Neural crest cell (in vitro differentiated cells): Measurements from ENCODE around the gene TMEM187. TPM values are rescaled to one million over a fixed set of nuclear protein-coding genes. Genes with fewer than 3 reads are reported as not detected.
A peak's percentile ranks its signal among the peaks of the same experiment; 100 is the strongest.

ENCODE experiments used
- DNase-seq: peaks from one replicate; pipeline ENCODE4 v3.0.0; 2021; ENCODE audit warnings: low read depth, mixed read lengths, low spot score
- H3K27ac Mint-ChIP-seq: one replicate; pipeline ENCODE4 v1.8.0; 2021; ENCODE audit warnings: mild to moderate bottlenecking, mixed read lengths; ENCODE audit not compliant: unreplicated experiment
- H3K27me3 Mint-ChIP-seq: 2 replicates; pipeline ENCODE4 v1.8.0; 2021; ENCODE audit warnings: low read depth, mild to moderate bottlenecking, mixed read lengths
- H3K36me3 Mint-ChIP-seq: 2 replicates; pipeline ENCODE4 v1.8.0; 2021; ENCODE audit warnings: low read depth, mild to moderate bottlenecking, mixed read lengths
- H3K4me1 Mint-ChIP-seq: 2 replicates; pipeline ENCODE4 v1.8.0; 2021; ENCODE audit warnings: mixed read lengths
- H3K4me3 Mint-ChIP-seq: one replicate; pipeline ENCODE4 v1.8.0; 2021; ENCODE audit warnings: mild to moderate bottlenecking, mixed read lengths
- H3K9me3 Mint-ChIP-seq: 2 replicates; pipeline ENCODE4 v1.8.0; 2021; ENCODE audit warnings: mixed read lengths
- total RNA-seq: library from RNA; stranded (reverse); gene quantifications from 2 replicates; pipeline ENCODE4 v1.2.1, GENCODE V29; 2021
- TF ChIP-seq, protein P1 (sequence below): fragments of 200-600 bp; sonication (generic); conservative IDR thresholded peaks from 2 replicates; pipeline ENCODE4 v1.5.0; 2021; ENCODE audit warnings: antibody characterized with exemption, mild to moderate bottlenecking

Gene TMEM187
- total RNA-seq, 1 donor from 2014 or later = 8.0 TPM

DNA sequence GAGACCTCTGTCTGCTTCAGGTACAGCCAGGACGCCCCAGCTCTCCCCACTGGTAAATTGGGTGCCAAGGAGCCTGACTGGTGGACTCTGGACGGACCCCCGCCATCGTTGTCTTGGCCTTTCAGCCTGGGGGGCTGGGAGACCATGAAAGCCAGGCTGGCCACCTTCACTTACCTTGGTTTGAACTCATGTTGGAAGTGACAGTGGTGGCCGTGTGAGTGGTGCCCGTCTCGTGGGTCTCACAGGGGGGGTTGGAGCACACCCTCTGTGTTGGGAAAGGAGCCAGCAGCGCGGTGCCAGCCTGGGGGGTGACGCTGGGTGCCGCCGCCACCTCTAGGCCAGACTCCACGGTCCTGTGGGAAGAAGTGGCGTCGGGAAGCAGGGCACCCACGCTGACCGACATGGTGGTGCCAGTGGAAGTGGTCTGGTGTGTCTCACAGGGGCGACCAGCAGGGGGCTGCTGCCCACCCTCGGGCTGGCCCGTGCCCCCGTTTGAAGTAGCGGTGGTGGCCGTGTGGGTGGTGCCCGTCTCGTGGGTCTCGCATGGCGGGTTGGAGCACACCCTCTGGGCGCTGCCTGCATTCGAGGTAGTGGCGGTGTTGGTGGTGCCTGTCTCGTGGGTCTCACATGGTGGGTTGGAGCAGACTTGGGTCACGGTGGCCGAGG, 18.5 kb upstream of the TMEM187 start:
- no peak for DNase-seq
- H3K36me3 Mint-ChIP-seq = peaks cover 25% of the 10 kb centered on the region

DNA sequence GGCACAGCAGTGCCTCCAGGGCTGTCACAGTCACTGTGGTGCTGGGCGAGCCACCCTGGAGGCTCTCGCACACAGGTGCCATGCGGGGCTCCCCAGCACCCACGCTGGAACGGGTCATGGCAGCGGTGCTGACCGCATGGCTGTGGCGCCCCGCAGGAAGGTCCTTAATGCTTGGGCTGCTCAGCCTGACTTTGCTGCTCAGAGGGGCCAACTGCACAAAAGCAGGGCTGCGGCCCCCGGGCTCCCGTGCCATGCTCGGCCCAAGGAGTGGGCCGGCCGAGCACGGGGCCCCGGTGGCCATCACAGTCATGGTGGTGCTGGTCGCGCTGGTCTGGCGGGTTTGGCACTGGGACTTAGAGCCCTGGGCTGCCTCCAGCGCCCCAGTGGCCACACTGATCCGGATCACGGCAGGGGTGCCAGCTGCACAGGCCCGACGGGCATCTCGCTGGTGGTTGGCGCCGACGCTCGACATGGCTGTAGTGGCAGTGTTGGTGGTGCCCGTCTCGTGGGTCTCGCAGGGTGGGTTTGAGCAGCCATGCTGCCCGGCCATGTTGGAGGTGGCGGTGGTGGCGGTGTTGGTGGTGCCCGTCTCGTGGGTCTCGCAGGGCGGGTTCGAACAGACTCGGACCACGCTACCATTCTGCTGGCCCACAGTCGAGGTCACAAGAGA, 17.9 kb upstream of the TMEM187 start:
- TF ChIP-seq, protein P1, sequence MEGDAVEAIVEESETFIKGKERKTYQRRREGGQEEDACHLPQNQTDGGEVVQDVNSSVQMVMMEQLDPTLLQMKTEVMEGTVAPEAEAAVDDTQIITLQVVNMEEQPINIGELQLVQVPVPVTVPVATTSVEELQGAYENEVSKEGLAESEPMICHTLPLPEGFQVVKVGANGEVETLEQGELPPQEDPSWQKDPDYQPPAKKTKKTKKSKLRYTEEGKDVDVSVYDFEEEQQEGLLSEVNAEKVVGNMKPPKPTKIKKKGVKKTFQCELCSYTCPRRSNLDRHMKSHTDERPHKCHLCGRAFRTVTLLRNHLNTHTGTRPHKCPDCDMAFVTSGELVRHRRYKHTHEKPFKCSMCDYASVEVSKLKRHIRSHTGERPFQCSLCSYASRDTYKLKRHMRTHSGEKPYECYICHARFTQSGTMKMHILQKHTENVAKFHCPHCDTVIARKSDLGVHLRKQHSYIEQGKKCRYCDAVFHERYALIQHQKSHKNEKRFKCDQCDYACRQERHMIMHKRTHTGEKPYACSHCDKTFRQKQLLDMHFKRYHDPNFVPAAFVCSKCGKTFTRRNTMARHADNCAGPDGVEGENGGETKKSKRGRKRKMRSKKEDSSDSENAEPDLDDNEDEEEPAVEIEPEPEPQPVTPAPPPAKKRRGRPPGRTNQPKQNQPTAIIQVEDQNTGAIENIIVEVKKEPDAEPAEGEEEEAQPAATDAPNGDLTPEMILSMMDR = no peak
- H3K9me3 Mint-ChIP-seq = no peaks in the 10 kb centered on the region
- DNase-seq = no peak
- H3K27ac Mint-ChIP-seq = no peak overlapping the region
- peaks cover 21% of the 10 kb centered on the region for H3K36me3 Mint-ChIP-seq
- H3K4me1 Mint-ChIP-seq = peaks cover 10% of the 10 kb centered on the region
- H3K4me3 Mint-ChIP-seq = peak overlapping the region; percentile 61
- no peaks in the 10 kb centered on the region for H3K27me3 Mint-ChIP-seq

More for the DNA sequence above, 18.5 kb upstream of the TMEM187 start:
- TF ChIP-seq, protein P1 = no peak
- Mint-ChIP-seq H3K9me3 (no peaks in the 10 kb centered on the region), H3K4me3 (peak overlapping the region; percentile 61), H3K27me3 (no peaks in the 10 kb centered on the region), H3K4me1 (peaks cover 14% of the 10 kb centered on the region), H3K27ac (no peak overlapping the region)

DNA sequence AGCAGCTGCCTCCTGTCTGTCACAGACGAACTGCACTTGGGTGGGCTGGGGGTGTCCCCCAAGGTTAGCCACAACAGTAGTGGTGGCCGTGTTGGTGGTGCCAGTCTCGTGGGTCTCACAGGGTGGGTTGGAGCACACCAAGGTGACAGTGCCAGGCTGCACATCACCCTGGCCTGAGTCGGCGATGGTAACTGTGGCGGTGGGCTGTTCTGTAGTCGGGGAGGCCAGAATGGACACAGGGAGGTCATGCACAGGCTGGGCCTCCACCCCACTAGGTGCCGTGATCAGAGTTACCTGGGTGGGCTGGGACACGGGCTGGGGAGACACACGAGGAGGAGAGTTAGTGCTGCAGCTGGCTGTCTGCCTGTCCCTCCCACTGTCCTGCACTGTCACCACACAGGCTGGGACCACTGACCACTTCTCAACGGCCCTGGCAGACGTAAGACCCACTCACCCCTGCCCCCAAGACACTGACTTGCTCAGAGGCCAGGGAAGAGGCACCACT, 17.3 kb upstream of the TMEM187 start:
- no peak for DNase-seq
- TF ChIP-seq, protein P1 = no peak
- no peaks in the 10 kb centered on the region for H3K27me3 Mint-ChIP-seq
- H3K27ac Mint-ChIP-seq = no peak overlapping the region
- H3K4me1 Mint-ChIP-seq = peaks cover 9% of the 10 kb centered on the region
- peaks cover 20% of the 10 kb centered on the region for H3K36me3 Mint-ChIP-seq
- H3K4me3 Mint-ChIP-seq = peak overlapping the region; percentile 38
- H3K9me3 Mint-ChIP-seq = no peaks in the 10 kb centered on the region

DNA sequence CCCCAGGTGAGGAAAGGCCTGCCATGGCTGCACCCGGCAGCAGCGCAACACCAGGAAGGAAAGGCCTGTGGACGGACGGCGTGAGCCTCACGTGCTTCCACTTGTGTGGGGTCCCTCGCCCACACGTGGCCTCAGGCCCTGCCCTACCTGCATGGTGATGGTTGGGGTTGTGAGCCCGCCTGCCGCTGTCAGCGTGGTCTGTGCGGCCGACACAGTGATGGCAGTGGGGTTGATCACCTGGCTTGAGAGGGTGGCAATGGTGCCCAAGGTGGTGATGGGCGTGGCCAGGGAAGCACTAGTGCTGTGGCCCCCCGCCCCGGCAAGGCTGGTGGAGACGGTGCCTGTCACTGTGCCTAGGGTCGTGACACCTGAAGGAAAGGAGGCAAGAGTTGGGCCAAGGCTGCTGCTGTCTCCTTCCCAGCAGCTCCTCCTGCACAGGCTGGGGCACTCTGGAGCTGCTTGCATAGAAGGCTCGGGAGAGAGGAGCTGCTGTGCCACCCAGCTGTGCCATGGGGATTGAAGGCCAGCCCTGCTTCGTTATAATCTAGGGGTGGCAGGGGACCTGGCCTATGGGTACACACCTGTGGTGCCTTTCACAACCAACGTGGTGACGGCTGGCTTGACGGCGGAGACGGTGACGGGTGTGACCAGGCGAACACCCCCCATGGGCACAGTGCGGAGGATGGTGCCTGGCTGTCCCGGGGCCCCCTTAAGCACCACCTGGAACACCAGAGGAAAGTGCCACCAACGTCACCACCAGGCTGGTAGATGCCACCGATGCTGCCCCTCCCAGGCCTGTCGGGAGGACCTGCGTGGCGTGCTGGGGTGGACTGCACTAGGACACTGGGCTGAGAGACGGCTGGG, 16.3 kb upstream of the TMEM187 start:
- no peak overlapping the region for H3K4me3 Mint-ChIP-seq
- H3K36me3 Mint-ChIP-seq = peaks cover 13% of the 10 kb centered on the region
- no peak for DNase-seq
- H3K4me1 Mint-ChIP-seq = peaks cover 5% of the 10 kb centered on the region
- TF ChIP-seq, protein P1 = no peak
- H3K27me3 Mint-ChIP-seq = no peaks in the 10 kb centered on the region
- no peaks in the 10 kb centered on the region for H3K9me3 Mint-ChIP-seq
- H3K27ac Mint-ChIP-seq = no peak overlapping the region

DNA sequence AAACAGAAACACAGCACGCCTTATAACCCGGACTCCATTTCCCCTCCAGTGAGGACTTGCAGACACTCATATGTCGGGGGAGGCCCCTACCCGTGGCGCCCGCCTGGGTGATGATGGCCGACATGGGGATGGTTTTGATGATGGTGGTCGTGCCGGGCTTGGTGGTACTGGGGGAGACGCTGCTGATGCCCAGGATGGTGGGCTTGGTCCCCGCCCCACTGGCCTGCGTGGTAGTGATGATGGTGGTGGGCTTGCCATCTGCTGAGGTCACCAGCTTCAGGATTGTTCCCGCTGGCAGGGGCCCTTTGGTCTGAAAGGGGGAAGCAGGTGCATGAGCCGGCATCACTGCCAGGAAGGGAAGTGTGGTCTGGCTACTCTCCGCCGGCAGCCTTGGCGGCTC, 15.3 kb upstream of the TMEM187 start:
- no peak for DNase-seq
- no peak overlapping the region for H3K27ac Mint-ChIP-seq
- no peaks in the 10 kb centered on the region for H3K9me3 Mint-ChIP-seq
- H3K27me3 Mint-ChIP-seq = no peaks in the 10 kb centered on the region
- H3K4me3 Mint-ChIP-seq = no peak overlapping the region
- peaks cover 10% of the 10 kb centered on the region for H3K36me3 Mint-ChIP-seq
- H3K4me1 Mint-ChIP-seq = peaks cover 5% of the 10 kb centered on the region
- TF ChIP-seq, protein P1 = no peak
